ENCODE measurements around the gene PLAAT4.

- TF ChIP-seq CTCF (IDR thresholded peaks at IDR 0.05; ENCODE audit: borderline replicate concordance, extremely low read depth, low read length, poor library complexity, severe bottlenecking) (no peak), EZH2 (IDR thresholded peaks at IDR 0.05; ENCODE audit: borderline replicate concordance, low read depth, low read length, severe bottlenecking) (no peak)
These were observed 14.7 kb downstream of the PLAAT4 start for GRCh38 chr11:63551091-63551888.
